ENCODE results near the gene ABR.

- TF ChIP-seq CTCF (IDR thresholded peaks at IDR 0.05; ENCODE audit: low read depth, low read length), result no peak
- TF ChIP-seq EZH2phosphoT487 (IDR thresholded peaks at IDR 0.05; ENCODE audit: low read depth), result no peak
Measured at GRCh38 chr17:1021147-1021546, 158.6 kb downstream of the ABR start.

Measured in OCI-LY3 (cell line).